ENCODE results near the gene PNKP. TPM values are rescaled to one million over a fixed set of nuclear protein-coding genes. Genes with fewer than 3 reads are reported as not detected.
"Not testable (repeated sequence)": the region's sequence is repeated elsewhere in the genome, so short reads cannot be mapped to it uniquely, and the experiment has no call there.

Gene PNKP
- total RNA-seq, 2 experiments from 2014 or later, result 59.5 to 65.7 TPM

- ChIA-PET POLR2A (interaction anchor here (0.7 kb wide), 1 partner anchor 13 kb away, joined by 10 read pairs; no protein-coding TSS in a partner anchor), CTCF (no interaction called here)
- peaks cover 4% of the 10 kb centered on the region for H3K4me1 Mint-ChIP-seq
- intact Hi-C loops (cut with DNase I, micrococcal nuclease), result no loop called here
- no peaks in the 10 kb centered on the region for H3K27me3 Mint-ChIP-seq
- peaks cover 5% of the 10 kb centered on the region for H3K36me3 Mint-ChIP-seq (ENCODE audit: low read depth)
- no peaks in the 10 kb centered on the region for H3K9me3 Mint-ChIP-seq (ENCODE audit: low read depth)
- DNase-seq (no peak), ATAC-seq (no peak)
- no peak overlapping the region for H3K4me3 Mint-ChIP-seq
- H3K27ac Mint-ChIP-seq, result no peak overlapping the region
These were observed 42.7 kb downstream of the PNKP start for GRCh38 chr19:49824662-49825061.

- Mint-ChIP-seq H3K9me3 (ENCODE audit: low read depth) (no peaks in the 10 kb centered on the region), H3K27me3 (no peaks in the 10 kb centered on the region), H3K36me3 (ENCODE audit: low read depth) (peaks cover 5% of the 10 kb centered on the region), H3K27ac (no peak overlapping the region), H3K4me3 (no peak overlapping the region), H3K4me1 (peaks cover 12% of the 10 kb centered on the region)
- ATAC-seq (no peak), DNase-seq (no peak)
- ChIA-PET POLR2A (interaction anchor here (0.5 kb wide), 1 partner anchor 13 kb away, joined by 3 read pairs; no protein-coding TSS in a partner anchor), CTCF (no interaction called here)
- intact Hi-C loops (cut with DNase I, micrococcal nuclease), result no loop called here
These were observed 43.9 kb downstream of the PNKP start for GRCh38 chr19:49823472-49823871.

GRCh38 chr19:49820125-49820524 lies 47.3 kb downstream of the PNKP start:
- H3K9me3 Mint-ChIP-seq (ENCODE audit: low read depth), result no peaks in the 10 kb centered on the region
- DNase-seq, result no peak
- intact Hi-C loops (cut with DNase I, micrococcal nuclease), result no loop called here
- H3K27me3 Mint-ChIP-seq, result no peaks in the 10 kb centered on the region
- peaks cover 5% of the 10 kb centered on the region for H3K36me3 Mint-ChIP-seq (ENCODE audit: low read depth)
- CTCF ChIA-PET, result no interaction called here
- POLR2A ChIA-PET, result no interaction called here
- H3K4me3 Mint-ChIP-seq, result no peak overlapping the region
- ATAC-seq, result no peak
- H3K27ac Mint-ChIP-seq, result no peak overlapping the region
- H3K4me1 Mint-ChIP-seq, result peaks cover 17% of the 10 kb centered on the region

- POLR2A ChIA-PET; ATAC-seq; H3K36me3 Mint-ChIP-seq (ENCODE audit: low read depth); DNase-seq; H3K9me3 Mint-ChIP-seq (ENCODE audit: low read depth); CTCF ChIA-PET; intact Hi-C loops (cut with DNase I, micrococcal nuclease); H3K27me3 Mint-ChIP-seq: not testable (repeated sequence)
- peaks cover 18% of the 10 kb centered on the region for H3K4me1 Mint-ChIP-seq
- peak overlapping the region; percentile 87 for H3K4me3 Mint-ChIP-seq
- H3K27ac Mint-ChIP-seq, result peak overlapping the region; percentile 80
These were observed 47.8 kb downstream of the PNKP start for GRCh38 chr19:49819452-49820115.

GRCh38 chr19:49818649-49819370 lies 48.6 kb downstream of the PNKP start:
- intact Hi-C loops (cut with DNase I, micrococcal nuclease), result loop anchor here in 1 of 2 experiments (1.0 kb wide), 6 partner anchors 31 to 206 kb away; partner anchors contain the start of genes PNKP, RRAS and VRK3
- no peak for ATAC-seq
- POLR2A ChIA-PET, result interaction anchor here (0.7 to 0.9 kb wide), 2 partner anchors 10 to 30 kb away, joined by 3 read pairs; no protein-coding TSS in a partner anchor
- CTCF ChIA-PET, result interaction anchor here (1.2 to 1.3 kb wide), 2 partner anchors 32 to 110 kb away, joined by 3 to 5 read pairs; partner anchors contain the start of genes ATF5 and NUP62
- peaks cover 5% of the 10 kb centered on the region for H3K36me3 Mint-ChIP-seq (ENCODE audit: low read depth)
- peak overlapping the region; percentile 99 for H3K27ac Mint-ChIP-seq
- no peak for DNase-seq
- H3K27me3 Mint-ChIP-seq, result no peaks in the 10 kb centered on the region
- no peaks in the 10 kb centered on the region for H3K9me3 Mint-ChIP-seq (ENCODE audit: low read depth)
- peak overlapping the region; percentile 87 for H3K4me3 Mint-ChIP-seq
- H3K4me1 Mint-ChIP-seq, result peaks cover 23% of the 10 kb centered on the region

GRCh38 chr19:49817964-49818648 lies 49.3 kb downstream of the PNKP start, which contains the start of gene MED25:
Gene MED25 (plus strand): TSS chr19:49818289. CDS start chr19:49818342, 53 bp downstream.
- ATAC-seq, result peak; percentile 75
- Mint-ChIP-seq H3K27me3 (no peaks in the 10 kb centered on the region), H3K27ac (peak within 1 kb of the TSS; percentile 99), H3K4me3 (peak within 1 kb of the TSS; percentile 87), H3K4me1 (peaks cover 26% of the 10 kb centered on the region), H3K36me3 (ENCODE audit: low read depth) (peaks cover 1% of the 10 kb centered on the region), H3K9me3 (ENCODE audit: low read depth) (no peaks in the 10 kb centered on the region)
- DNase-seq, result peak; percentile 91
- intact Hi-C loops (cut with DNase I, micrococcal nuclease), result loop anchor here in 1 of 2 experiments (1.0 kb wide), 7 partner anchors 32 to 207 kb away; partner anchors contain the start of genes ATF5, NUP62, PNKP and RRAS
- ChIA-PET CTCF (interaction anchor here (0.7 to 1.3 kb wide), 3 partner anchors 32 to 284 kb away, joined by 3 to 5 read pairs (median 3); partner anchors contain the start of genes ATF5 and NUP62), POLR2A (interaction anchor here (0.9 kb wide), 1 partner anchor 31 kb away, joined by 3 read pairs; no protein-coding TSS in a partner anchor)

GRCh38 chr19:49816590-49816989 lies 50.8 kb downstream of the PNKP start:
- no peak for ATAC-seq
- Mint-ChIP-seq H3K27ac (no peak overlapping the region), H3K36me3 (ENCODE audit: low read depth) (no peaks in the 10 kb centered on the region), H3K27me3 (no peaks in the 10 kb centered on the region), H3K4me1 (peaks cover 34% of the 10 kb centered on the region), H3K9me3 (ENCODE audit: low read depth) (no peaks in the 10 kb centered on the region), H3K4me3 (no peak overlapping the region)
- intact Hi-C loops (cut with DNase I, micrococcal nuclease), result no loop called here
- ChIA-PET CTCF (no interaction called here), POLR2A (no interaction called here)
- DNase-seq, result no peak

GRCh38 chr19:49814010-49814409 lies 53.4 kb downstream of the PNKP start:
- Mint-ChIP-seq H3K27ac (peak overlapping the region; percentile 69), H3K4me3 (peak overlapping the region; percentile 77), H3K36me3 (ENCODE audit: low read depth) (no peaks in the 10 kb centered on the region), H3K9me3 (ENCODE audit: low read depth) (no peaks in the 10 kb centered on the region), H3K27me3 (no peaks in the 10 kb centered on the region), H3K4me1 (peaks cover 30% of the 10 kb centered on the region)
- ATAC-seq, result no peak
- POLR2A ChIA-PET, result interaction anchor here (1.2 kb wide), 1 partner anchor 174 kb away, joined by 3 read pairs; the partner anchor contains the start of gene RRAS
- no peak for DNase-seq
- intact Hi-C loops (cut with DNase I, micrococcal nuclease), result loop anchor here in 1 of 2 experiments (5.0 kb wide), 1 partner anchor 317 kb away; the partner anchor contains the start of gene RPS11
- CTCF ChIA-PET, result interaction anchor here (0.6 to 1.1 kb wide), 2 partner anchors 55 to 318 kb away, joined by 3 read pairs; partner anchors contain the start of gene RPS11

GRCh38 chr19:49812997-49813861 lies 54.1 kb downstream of the PNKP start, which contains the start of gene FUZ:
Gene FUZ (minus strand): TSS chr19:49813292. CDS start chr19:49813106, 186 bp downstream.
- Mint-ChIP-seq H3K27me3 (no peaks in the 10 kb centered on the region), H3K36me3 (ENCODE audit: low read depth) (no peaks in the 10 kb centered on the region), H3K27ac (peak within 1 kb of the TSS; percentile 97), H3K4me1 (peaks cover 32% of the 10 kb centered on the region), H3K4me3 (peak within 1 kb of the TSS; percentile 77), H3K9me3 (ENCODE audit: low read depth) (no peaks in the 10 kb centered on the region)
- ChIA-PET POLR2A (interaction anchor here (0.5 to 1.2 kb wide), 4 partner anchors 38 to 173 kb away, joined by 3 read pairs; partner anchors contain the start of genes PTOV1, RRAS and SCAF1), CTCF (interaction anchor here (0.6 to 0.7 kb wide), 2 partner anchors 37 to 317 kb away, joined by 3 read pairs; partner anchors contain the start of gene RPS11)
- intact Hi-C loops (cut with DNase I, micrococcal nuclease), result loop anchor here (1.0 to 5.0 kb wide), 13 partner anchors 37 to 728 kb away; partner anchors contain the start of genes AKT1S1 (in 2 of the 2), RPS11 (in 2 of the 2), TBC1D17 (in 2 of the 2) and PTOV1 (in 1 of the 2)
- DNase-seq (peak; percentile 96), ATAC-seq (peak; percentile 69)
